AG09309 (cell line): Measurements from ENCODE around the gene YAP1.

Source experiments
- DNase-seq: peaks from one replicate; pipeline ENCODE4 v3.0.0-alpha.2; 2010; ENCODE audit warnings: low read depth
- H3K4me3 ChIP-seq: 2 replicates; pipeline ENCODE4 v1.5.1; 2011; ENCODE audit warnings: mild to moderate bottlenecking, low read depth, low read length, moderate library complexity; ENCODE audit not compliant: control insufficient read depth
- CTCF ChIP-seq: IDR thresholded peaks from 2 replicates; pipeline ENCODE4 v1.5.1; 2011; ENCODE audit warnings: mild to moderate bottlenecking, low read depth, low read length, inconsistent platforms; ENCODE audit not compliant: insufficient read depth, control insufficient read depth; ENCODE audit errors: missing control alignments

The YAP1 gene

GRCh38 chr11:102115557-102115956, 5.3 kb downstream of the YAP1 start:
- TF ChIP-seq CTCF: no peak
- DNase-seq: no peak
- no peak overlapping the region for H3K4me3 ChIP-seq

- no peak for DNase-seq
- H3K4me3 ChIP-seq: no peak overlapping the region
- TF ChIP-seq CTCF: no peak
These were observed 6.4 kb downstream of the YAP1 start for GRCh38 chr11:102116453-102117205.

GRCh38 chr11:102117472-102118113, 7.3 kb downstream of the YAP1 start:
- H3K4me3 ChIP-seq: no peak overlapping the region
- no peak for TF ChIP-seq CTCF
- DNase-seq: no peak

- no peak for TF ChIP-seq CTCF
- H3K4me3 ChIP-seq: no peak overlapping the region
- DNase-seq: no peak
These were observed 8.7 kb downstream of the YAP1 start for GRCh38 chr11:102118937-102119336.

- no peak for DNase-seq
- no peak overlapping the region for H3K4me3 ChIP-seq
- TF ChIP-seq CTCF: no peak
These were observed 9.8 kb downstream of the YAP1 start for GRCh38 chr11:102119997-102120396.

- H3K4me3 ChIP-seq: no peak overlapping the region
- TF ChIP-seq CTCF: no peak
- DNase-seq: no peak
These were observed 10.3 kb downstream of the YAP1 start for GRCh38 chr11:102120437-102120973.
